C4-2B (cell line): ENCODE data around the gene CMPK1.
"Not testable (repeated sequence)": the region's sequence is repeated elsewhere in the genome, so short reads cannot be mapped to it uniquely, and the experiment has no call there.

Experiments
- H3K27ac ChIP-seq: fragments of 450-650 bp; 2 replicates; pipeline ENCODE4 v1.5.1; 2017
- ZFX ChIP-seq: fragments of 450-650 bp; IDR thresholded peaks from 2 replicates; pipeline ENCODE4 v1.6.1; 2017
- TF ChIP-seq, protein P1 (sequence below): fragments of 450-650 bp; conservative IDR thresholded peaks from 2 replicates; pipeline ENCODE4 v1.5.1; 2017; ENCODE audit warnings: mild to moderate bottlenecking

The CMPK1 gene

DNA sequence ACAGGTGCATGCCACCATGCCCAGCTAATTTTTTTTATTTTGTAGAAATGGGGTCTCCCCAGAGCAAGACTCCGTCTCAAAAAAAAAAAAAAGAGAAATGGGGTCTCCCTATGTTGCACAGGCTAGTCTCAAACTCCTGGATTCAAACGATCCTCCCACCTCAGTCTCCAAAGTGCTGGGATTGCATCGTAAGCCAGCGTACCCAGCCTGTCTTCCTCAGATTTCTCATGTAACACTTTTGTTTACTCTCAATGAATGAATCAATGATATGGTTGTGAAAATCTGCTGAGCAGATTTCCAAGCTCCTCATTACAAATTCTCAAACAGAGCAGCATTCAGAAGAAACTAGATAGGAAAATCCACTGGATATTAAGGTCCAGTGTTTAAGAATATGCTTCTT is 6.6 kb downstream of the CMPK1 start:
- H3K27ac ChIP-seq, result no peak overlapping the region
- TF ChIP-seq, protein P1, sequence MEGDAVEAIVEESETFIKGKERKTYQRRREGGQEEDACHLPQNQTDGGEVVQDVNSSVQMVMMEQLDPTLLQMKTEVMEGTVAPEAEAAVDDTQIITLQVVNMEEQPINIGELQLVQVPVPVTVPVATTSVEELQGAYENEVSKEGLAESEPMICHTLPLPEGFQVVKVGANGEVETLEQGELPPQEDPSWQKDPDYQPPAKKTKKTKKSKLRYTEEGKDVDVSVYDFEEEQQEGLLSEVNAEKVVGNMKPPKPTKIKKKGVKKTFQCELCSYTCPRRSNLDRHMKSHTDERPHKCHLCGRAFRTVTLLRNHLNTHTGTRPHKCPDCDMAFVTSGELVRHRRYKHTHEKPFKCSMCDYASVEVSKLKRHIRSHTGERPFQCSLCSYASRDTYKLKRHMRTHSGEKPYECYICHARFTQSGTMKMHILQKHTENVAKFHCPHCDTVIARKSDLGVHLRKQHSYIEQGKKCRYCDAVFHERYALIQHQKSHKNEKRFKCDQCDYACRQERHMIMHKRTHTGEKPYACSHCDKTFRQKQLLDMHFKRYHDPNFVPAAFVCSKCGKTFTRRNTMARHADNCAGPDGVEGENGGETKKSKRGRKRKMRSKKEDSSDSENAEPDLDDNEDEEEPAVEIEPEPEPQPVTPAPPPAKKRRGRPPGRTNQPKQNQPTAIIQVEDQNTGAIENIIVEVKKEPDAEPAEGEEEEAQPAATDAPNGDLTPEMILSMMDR, result no peak

DNA sequence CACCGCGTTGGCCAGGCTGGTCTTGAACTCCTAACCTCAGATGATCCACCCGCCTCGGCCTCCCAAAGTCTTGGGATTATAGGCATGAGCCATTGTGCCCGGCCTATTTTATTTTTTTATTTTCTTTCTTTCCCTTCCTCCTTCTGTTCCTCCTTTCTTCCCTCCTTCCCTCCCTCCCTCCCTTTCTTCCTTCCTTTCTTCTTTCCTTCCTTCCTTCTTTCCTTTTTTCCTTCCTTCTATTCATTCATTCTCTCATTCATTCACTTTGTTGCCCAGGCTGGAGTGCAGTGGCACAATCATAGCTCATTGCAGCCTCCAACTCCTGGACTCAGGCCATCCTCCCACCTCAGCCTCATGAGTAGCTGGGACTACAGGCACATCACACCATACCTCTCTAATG is 13.4 kb downstream of the CMPK1 start:
- H3K27ac ChIP-seq, result not testable (repeated sequence)

DNA sequence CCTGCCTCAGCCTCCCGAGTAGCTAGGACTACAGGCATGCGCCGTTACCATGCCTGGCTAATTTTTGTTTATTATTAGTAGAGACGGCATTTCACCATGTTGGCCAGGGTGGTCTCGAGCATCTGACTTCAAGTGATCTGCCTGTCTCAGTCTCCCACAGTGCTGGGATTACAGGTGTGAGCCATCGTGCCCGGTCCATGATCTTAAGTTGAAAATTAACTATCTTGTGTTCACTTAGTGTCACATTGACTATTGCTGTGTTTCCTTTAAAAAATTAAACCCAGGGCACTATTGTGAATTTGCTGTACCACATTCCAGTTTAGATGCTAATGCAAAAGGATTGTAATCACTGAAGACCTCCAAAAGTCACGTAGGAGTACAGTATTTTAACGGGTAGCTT is 14.1 kb downstream of the CMPK1 start:
- TF ChIP-seq, protein P1, result no peak
- TF ChIP-seq ZFX, result no peak
- H3K27ac ChIP-seq, result no peak overlapping the region

DNA sequence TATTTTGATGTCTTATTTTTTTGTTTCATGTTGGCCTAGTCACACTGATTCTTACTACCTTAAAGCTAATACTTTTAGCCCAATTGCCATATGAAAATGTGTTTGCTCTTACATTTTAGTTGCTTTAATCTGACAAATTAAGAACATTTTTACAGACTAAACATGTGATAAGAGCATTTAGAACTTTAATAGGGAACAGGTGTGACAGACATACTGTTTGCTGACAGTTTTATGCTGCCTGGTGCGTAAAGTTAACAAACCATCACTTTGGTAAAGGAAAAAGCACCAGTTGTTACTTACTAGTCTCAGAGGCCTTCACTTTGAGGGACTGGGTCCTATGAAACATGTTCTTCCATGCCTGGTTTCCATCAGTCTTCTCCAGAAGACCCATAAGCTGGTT is 14.7 kb downstream of the CMPK1 start:
- TF ChIP-seq, protein P1, result no peak
- no peak for TF ChIP-seq ZFX
- no peak overlapping the region for H3K27ac ChIP-seq

DNA sequence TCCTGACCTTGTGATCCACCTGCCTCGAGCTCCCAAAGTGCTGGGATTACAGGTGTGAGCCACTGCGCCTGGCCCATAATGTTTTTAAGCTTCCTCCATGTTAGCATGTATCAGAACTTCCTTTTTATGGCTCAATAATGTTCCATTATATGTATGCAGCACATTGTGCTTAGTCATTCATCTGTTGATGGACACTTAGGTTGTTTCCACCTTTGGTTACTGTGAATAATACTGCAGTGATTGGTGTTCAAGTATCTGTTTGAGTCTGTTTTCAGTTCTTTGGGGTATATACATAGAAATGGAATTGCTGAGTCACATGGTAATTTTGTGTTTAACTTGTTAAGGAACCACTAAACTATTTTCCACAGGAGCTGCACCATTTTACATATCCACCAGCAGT is 17.7 kb downstream of the CMPK1 start:
- TF ChIP-seq, protein P1, result no peak
- TF ChIP-seq ZFX, result no peak
- no peak overlapping the region for H3K27ac ChIP-seq

DNA sequence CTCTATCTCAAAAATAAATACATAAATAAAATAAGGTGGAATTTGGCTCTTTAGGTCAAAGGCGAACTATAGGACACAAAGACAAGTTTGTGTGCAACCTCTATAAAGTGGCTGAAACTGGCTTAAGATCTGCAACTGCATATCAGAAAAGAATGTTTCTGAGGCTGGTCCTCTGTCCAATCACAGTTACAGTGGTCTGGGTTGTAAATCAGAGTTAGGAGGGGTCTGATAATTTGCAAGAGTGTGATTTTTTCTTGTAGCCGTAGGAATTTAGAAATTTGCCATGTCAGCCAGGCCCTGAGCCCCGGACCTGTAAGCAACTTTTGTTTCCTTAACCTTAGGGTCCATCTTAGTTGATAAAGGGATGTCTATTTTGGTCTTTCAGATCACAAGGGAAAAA is 27.8 kb downstream of the CMPK1 start:
- H3K27ac ChIP-seq, result no peak overlapping the region
- TF ChIP-seq, protein P1, result no peak
- no peak for TF ChIP-seq ZFX

DNA sequence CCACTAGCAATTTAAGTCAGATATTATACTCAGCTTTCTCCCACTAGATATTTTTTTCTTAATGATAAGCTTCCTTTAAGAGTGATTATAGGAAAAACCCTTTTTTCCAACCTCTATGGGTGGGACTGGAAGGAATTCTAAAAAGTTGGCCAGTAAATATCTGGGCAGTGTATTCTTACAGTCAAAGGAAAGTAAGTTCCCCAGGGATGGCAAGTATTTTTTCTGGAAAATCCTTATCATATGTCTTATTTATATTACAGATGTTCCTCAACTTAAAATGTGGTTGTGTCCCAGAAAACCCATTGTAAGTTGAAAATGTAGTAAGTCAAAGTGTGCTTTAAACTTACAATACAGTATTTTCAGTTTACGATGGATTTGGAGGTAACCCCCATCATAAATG is 29.2 kb downstream of the CMPK1 start:
- no peak overlapping the region for H3K27ac ChIP-seq
- no peak for TF ChIP-seq ZFX
- TF ChIP-seq, protein P1, result no peak

DNA sequence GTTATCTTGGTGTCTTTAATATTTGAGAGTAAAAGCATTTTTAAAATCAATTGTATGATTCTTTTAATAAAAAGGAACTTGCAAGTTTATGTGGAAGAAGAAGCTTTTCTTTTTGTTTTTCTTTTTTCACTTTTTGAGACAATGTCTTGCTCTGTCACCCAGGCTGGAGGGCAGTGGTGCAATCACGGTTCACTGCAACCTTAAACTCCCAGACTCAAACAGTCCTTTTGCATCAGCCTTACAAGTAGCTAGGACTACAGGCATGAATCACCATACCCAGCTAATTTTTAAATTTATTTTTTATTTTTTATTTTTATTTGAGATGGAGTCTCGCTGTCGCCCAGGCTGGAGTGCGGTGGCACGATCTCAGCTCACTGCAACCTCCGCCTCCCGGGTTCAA is 34.1 kb downstream of the CMPK1 start:
- TF ChIP-seq, protein P1, result no peak
- TF ChIP-seq ZFX, result no peak
- no peak overlapping the region for H3K27ac ChIP-seq
